Smooth muscle cell (in vitro differentiated cells): ENCODE measurements around the gene JARID2. TPM values are rescaled to one million over a fixed set of nuclear protein-coding genes. Genes with fewer than 3 reads are reported as not detected.

Source experiments
- DNase-seq: peaks from one replicate; lab custom pipeline; 2025; ENCODE audit not compliant: unreplicated experiment; lab: John Stamatoyannopoulos, UW
- H2AFZ ChIP-seq: fragments of 200-600 bp; sonication (generic); 2 replicates; pipeline ENCODE4 v1.6.0; 2016; ENCODE audit warnings: antibody characterized with exemption, low read depth, mild to moderate bottlenecking
- H3F3A ChIP-seq: fragments of 200-600 bp; sonication (generic); 2 replicates; pipeline ENCODE4 v1.6.0; 2017; ENCODE audit warnings: antibody characterized with exemption, low read depth
- H3K27ac ChIP-seq: fragments of 200-600 bp; sonication (generic); 2 replicates; pipeline ENCODE4 v1.5.1; 2016; ENCODE audit warnings: low read depth, mild to moderate bottlenecking
- H3K27me3 ChIP-seq: fragments of 200-600 bp; sonication (generic); 2 replicates; pipeline ENCODE4 v1.6.1; 2016; ENCODE audit warnings: low read depth, mild to moderate bottlenecking
- H3K36me3 ChIP-seq: fragments of 200-600 bp; sonication (generic); 2 replicates; pipeline ENCODE4 v1.5.1; 2016; ENCODE audit warnings: low read depth
- H3K4me1 ChIP-seq: fragments of 200-600 bp; sonication (generic); 2 replicates; pipeline ENCODE4 v1.5.1; 2016; ENCODE audit warnings: low read depth
- H3K4me2 ChIP-seq: fragments of 200-600 bp; sonication (generic); 2 replicates; pipeline ENCODE4 v1.6.0; 2016; ENCODE audit warnings: mild to moderate bottlenecking
- H3K4me3 ChIP-seq: fragments of 200-600 bp; sonication (generic); 2 replicates; pipeline ENCODE4 v1.5.1; 2016; ENCODE audit warnings: mild to moderate bottlenecking
- H3K79me2 ChIP-seq: fragments of 200-600 bp; sonication (generic); 2 replicates; pipeline ENCODE4 v1.6.0; 2016; ENCODE audit warnings: low read depth, mild to moderate bottlenecking
- H3K9ac ChIP-seq: fragments of 200-600 bp; sonication (generic); 2 replicates; pipeline ENCODE4 v1.6.0; 2016; ENCODE audit warnings: low read depth
- H3K9me3 ChIP-seq: fragments of 200-600 bp; sonication (generic); replicated peaks from 2 replicates; pipeline ENCODE4 v1.5.1; 2016; ENCODE audit warnings: low read depth
- H4K20me1 ChIP-seq: fragments of 200-600 bp; sonication (generic); 2 replicates; pipeline ENCODE4 v1.6.0; 2016; ENCODE audit warnings: low read depth
- WGBS: methylation state at CpG from one replicate; pipeline ENCODE4 v1.1.7; 2016; ENCODE audit warnings: low lambda C conversion rate; 5-methylcytosine and 5-hydroxymethylcytosine counted together
- polyA plus RNA-seq: library from polyadenylated mRNA; unstranded; fragments of >200 nt; fragmentation: Nextera tagmentation; extraction: Ambion mirVana; gene quantifications from 2 replicates; pipeline ENCODE4 v1.2.1, GENCODE V29; 2016
- total RNA-seq: library from RNA; depleted of rRNA; stranded (reverse); fragments of >200 nt; gene quantifications from 2 replicates; pipeline ENCODE4 v1.2.3, GENCODE V29; 2014
- TF ChIP-seq, protein P1 (sequence below): fragments of 200-600 bp; sonication (generic); IDR thresholded peaks from 2 replicates; pipeline ENCODE4 v1.5.1; 2017; ENCODE audit warnings: borderline replicate concordance, mild to moderate bottlenecking, antibody characterized with exemption; ENCODE audit not compliant: insufficient read depth, poor library complexity, severe bottlenecking

The JARID2 gene
- total and polyA plus RNA-seq, 2 experiments from 2014 or later: 5.2 to 10.2 TPM

GRCh38 chr6:15554728-15555100 lies 308.8 kb downstream of the JARID2 start:
- H4K20me1 ChIP-seq: no peaks in the 10 kb centered on the region
- no peaks in the 10 kb centered on the region for H3K36me3 ChIP-seq
- no peaks in the 10 kb centered on the region for H3K9me3 ChIP-seq
- H3K9ac ChIP-seq: no peak overlapping the region
- no peaks in the 10 kb centered on the region for H3K79me2 ChIP-seq
- no peak overlapping the region for H3K4me2 ChIP-seq
- no peaks in the 10 kb centered on the region for H3K27me3 ChIP-seq
- H2AFZ ChIP-seq: no peak overlapping the region
- peaks cover 5% of the 10 kb centered on the region for H3K4me1 ChIP-seq
- no peaks in the 10 kb centered on the region for H3F3A ChIP-seq
- no peak for DNase-seq
- 96% methylated on average over 6 of the region's 6 CpGs for WGBS
- no peak overlapping the region for H3K27ac ChIP-seq
- no peak overlapping the region for H3K4me3 ChIP-seq
- TF ChIP-seq, protein P1, sequence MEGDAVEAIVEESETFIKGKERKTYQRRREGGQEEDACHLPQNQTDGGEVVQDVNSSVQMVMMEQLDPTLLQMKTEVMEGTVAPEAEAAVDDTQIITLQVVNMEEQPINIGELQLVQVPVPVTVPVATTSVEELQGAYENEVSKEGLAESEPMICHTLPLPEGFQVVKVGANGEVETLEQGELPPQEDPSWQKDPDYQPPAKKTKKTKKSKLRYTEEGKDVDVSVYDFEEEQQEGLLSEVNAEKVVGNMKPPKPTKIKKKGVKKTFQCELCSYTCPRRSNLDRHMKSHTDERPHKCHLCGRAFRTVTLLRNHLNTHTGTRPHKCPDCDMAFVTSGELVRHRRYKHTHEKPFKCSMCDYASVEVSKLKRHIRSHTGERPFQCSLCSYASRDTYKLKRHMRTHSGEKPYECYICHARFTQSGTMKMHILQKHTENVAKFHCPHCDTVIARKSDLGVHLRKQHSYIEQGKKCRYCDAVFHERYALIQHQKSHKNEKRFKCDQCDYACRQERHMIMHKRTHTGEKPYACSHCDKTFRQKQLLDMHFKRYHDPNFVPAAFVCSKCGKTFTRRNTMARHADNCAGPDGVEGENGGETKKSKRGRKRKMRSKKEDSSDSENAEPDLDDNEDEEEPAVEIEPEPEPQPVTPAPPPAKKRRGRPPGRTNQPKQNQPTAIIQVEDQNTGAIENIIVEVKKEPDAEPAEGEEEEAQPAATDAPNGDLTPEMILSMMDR: no peak

DNA sequence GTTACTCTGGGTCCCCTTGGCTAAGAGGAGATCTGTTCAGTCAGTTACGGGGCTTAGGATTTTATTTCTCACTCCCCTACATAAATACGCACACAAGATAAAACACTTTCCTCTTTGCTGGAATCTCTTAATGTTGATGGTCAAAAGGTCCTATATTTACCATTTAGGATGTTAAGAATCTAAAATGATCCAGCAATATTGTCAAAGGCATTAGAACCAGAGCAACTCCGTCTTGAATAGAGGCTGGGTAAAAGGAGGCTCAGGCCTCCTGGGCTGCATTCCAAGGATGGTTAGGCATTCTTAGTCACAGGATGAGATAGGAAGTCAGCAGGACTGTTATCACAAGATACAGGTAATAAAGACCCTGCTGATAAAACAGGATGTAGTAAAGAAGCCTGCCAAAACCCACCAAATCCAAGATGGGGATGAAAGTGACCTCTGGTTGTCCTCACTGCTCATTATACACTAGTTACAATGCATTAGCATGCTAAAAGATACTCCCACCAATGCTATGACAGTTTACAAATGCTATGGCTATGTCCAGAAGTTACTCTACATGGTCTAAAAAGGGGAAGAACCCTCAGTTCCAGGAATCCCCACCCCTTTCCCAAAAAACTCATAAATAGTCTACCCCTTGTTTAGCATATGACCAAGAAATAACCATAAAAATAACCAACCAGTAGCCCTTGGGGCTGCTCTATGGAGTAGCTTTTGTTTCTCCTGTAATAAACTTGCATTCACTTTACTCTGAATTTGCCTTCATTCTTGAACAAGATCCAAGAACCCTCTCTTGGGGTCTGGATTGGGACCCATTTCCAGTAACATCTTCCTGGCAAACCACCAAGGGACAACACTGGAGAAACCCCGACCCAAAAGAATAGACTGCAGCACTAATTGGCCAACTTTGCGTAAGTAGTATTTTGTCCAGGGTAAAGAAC lies 309.5 kb downstream of the JARID2 start:
- H3K9me3 ChIP-seq: no peaks in the 10 kb centered on the region
- H2AFZ ChIP-seq: no peak overlapping the region
- no peaks in the 10 kb centered on the region for H3K36me3 ChIP-seq
- no peaks in the 10 kb centered on the region for H4K20me1 ChIP-seq
- no peak overlapping the region for H3K4me2 ChIP-seq
- no peak overlapping the region for H3K4me3 ChIP-seq
- DNase-seq: no peak
- TF ChIP-seq, protein P1: no peak
- H3K79me2 ChIP-seq: no peaks in the 10 kb centered on the region
- WGBS: 87% methylated on average over 5 of the region's 5 CpGs
- H3K27me3 ChIP-seq: no peaks in the 10 kb centered on the region
- H3F3A ChIP-seq: no peaks in the 10 kb centered on the region
- no peak overlapping the region for H3K9ac ChIP-seq
- H3K27ac ChIP-seq: no peak overlapping the region
- H3K4me1 ChIP-seq: peaks cover 5% of the 10 kb centered on the region

GRCh38 chr6:15556711-15557110 lies 310.8 kb downstream of the JARID2 start:
- Histone ChIP-seq H3K9ac (no peak overlapping the region), H3F3A (no peaks in the 10 kb centered on the region), H3K4me3 (no peak overlapping the region), H3K79me2 (no peaks in the 10 kb centered on the region), H3K27ac (no peak overlapping the region), H4K20me1 (no peaks in the 10 kb centered on the region), H3K27me3 (no peaks in the 10 kb centered on the region), H3K9me3 (no peaks in the 10 kb centered on the region), H2AFZ (no peak overlapping the region), H3K4me1 (peaks cover 5% of the 10 kb centered on the region), H3K36me3 (no peaks in the 10 kb centered on the region), H3K4me2 (no peak overlapping the region)
- WGBS: 100% methylated on average over 1 of the region's 1 CpG
- DNase-seq: no peak
- TF ChIP-seq, protein P1: no peak

DNA sequence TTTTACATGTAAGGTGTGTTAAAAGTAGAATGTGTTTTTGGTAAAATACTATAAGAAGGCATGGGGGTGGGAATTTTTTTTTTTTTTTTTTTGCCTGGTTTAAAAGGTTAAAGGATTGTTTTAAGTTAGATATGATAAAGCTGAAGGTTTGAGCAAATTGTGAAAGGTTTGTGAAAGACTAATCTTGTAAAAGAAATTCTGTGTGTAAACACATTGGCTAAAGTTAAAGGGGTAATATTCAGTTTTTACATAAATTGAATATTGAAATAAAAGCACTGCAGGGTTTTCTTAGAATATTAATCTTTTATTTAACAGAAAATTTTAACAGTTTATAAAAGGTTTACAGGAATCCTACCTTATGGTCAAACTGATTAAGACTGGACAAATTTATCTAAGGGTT lies 311.3 kb downstream of the JARID2 start:
- Histone ChIP-seq H3K36me3 (no peaks in the 10 kb centered on the region), H3K4me1 (peaks cover 5% of the 10 kb centered on the region), H3K9me3 (no peaks in the 10 kb centered on the region), H3F3A (no peaks in the 10 kb centered on the region), H3K4me2 (no peak overlapping the region), H3K27ac (no peak overlapping the region), H3K79me2 (no peaks in the 10 kb centered on the region), H3K9ac (no peak overlapping the region), H4K20me1 (no peaks in the 10 kb centered on the region), H3K4me3 (no peak overlapping the region), H2AFZ (no peak overlapping the region), H3K27me3 (no peaks in the 10 kb centered on the region)
- no peak for DNase-seq
- TF ChIP-seq, protein P1: no peak
